ENCODE data around the gene UBE4B. TPM values are rescaled to one million over a fixed set of nuclear protein-coding genes. Genes with fewer than 3 reads are reported as not detected.

UBE4B gene
- total and polyA plus RNA-seq, 9 of the 15 experiments (the other 6 are each of a cell fraction or from before 2014, with no cell fraction given), result 11.7 to 73.7 (median 40.1) TPM

GRCh38 chr1:10104834-10105233 is 72.1 kb downstream of the UBE4B start:
- H3K9ac ChIP-seq (ENCODE audit: insufficient read depth in 1 of 2, low read depth in 2 of 2, low read length in 2 of 2), result no peak overlapping the region
- H3K4me3 ChIP-seq, result no peak overlapping the region
- no peaks in the 10 kb centered on the region for H3K4me1 ChIP-seq (replicated peaks in 1 of 2; ENCODE audit: control insufficient read depth in 2 of 2, insufficient read depth in 2 of 2, low read length in 2 of 2)
- intact Hi-C loops (cut with micrococcal nuclease), result no loop called here
- POLR2A ChIA-PET, result interaction anchor here (1.1 kb wide), 1 partner anchor 13 kb away, joined by 3 read pairs; no protein-coding TSS in a partner anchor
- H4K20me1 ChIP-seq (replicated peaks; ENCODE audit: control insufficient read depth, insufficient read depth, low read length), result no peaks in the 10 kb centered on the region
- H3K27me3 ChIP-seq (ENCODE audit: control insufficient read depth in 2 of 2, insufficient read depth in 2 of 2, low read length in 2 of 2), result no peaks in the 10 kb centered on the region
- 92% methylated on average over 1 of the region's 1 CpG for WGBS (ENCODE audit: insufficient coverage, low coverage, missing lambda C conversion rate)
- FAIRE-seq (no peak), DNase-seq (ENCODE audit: extremely low read depth in 1 of 4, low spot score in 3 of 4) (no peak), ATAC-seq (no peak)
- no peaks in the 10 kb centered on the region for H3K79me2 ChIP-seq (ENCODE audit: control insufficient read depth, insufficient read depth, low read length)
- no peak overlapping the region for H3K4me2 ChIP-seq (ENCODE audit: insufficient read depth, low read length)
- in situ Hi-C loops (cut with MboI), result no loop called here
- BruUV-seq (replicated peaks), result no TSS peak
- H2AFZ ChIP-seq (ENCODE audit: low read depth, low read length), result no peak overlapping the region
- H3K9me1 ChIP-seq (ENCODE audit: control insufficient read depth, insufficient read depth, low read length), result no peaks in the 10 kb centered on the region
- CTCF ChIA-PET (ENCODE audit: low intra/inter-chr PET ratio), result no interaction called here
- H3K9me3 ChIP-seq (replicated peaks; ENCODE audit: control insufficient read depth, insufficient read depth, low read depth, low read length), result no peaks in the 10 kb centered on the region
- H3K27ac ChIP-seq (ENCODE audit: extremely low read depth, low read depth, low read length), result no peak overlapping the region
- peaks cover 76% of the 10 kb centered on the region for H3K36me3 ChIP-seq (ENCODE audit: control insufficient read depth, insufficient read depth, low read length)
- TF ChIP-seq LEF1 (IDR thresholded peaks at IDR 0.05) (no peak), NR3C1 (CRISPR knock-in tag; IDR thresholded peaks at IDR 0.05) (no peak)

- no peak overlapping the region for H2AFZ ChIP-seq (ENCODE audit: low read depth, low read length)
- intact Hi-C loops (cut with micrococcal nuclease), result no loop called here
- no peaks in the 10 kb centered on the region for H3K9me1 ChIP-seq (ENCODE audit: control insufficient read depth, insufficient read depth, low read length)
- no peak overlapping the region for H3K9ac ChIP-seq (ENCODE audit: insufficient read depth in 1 of 2, low read depth in 2 of 2, low read length in 2 of 2)
- FAIRE-seq (no peak), ATAC-seq (no peak), DNase-seq (ENCODE audit: extremely low read depth in 1 of 4, low spot score in 3 of 4) (no peak)
- no peak overlapping the region for H3K4me2 ChIP-seq (ENCODE audit: insufficient read depth, low read length)
- CTCF ChIA-PET (ENCODE audit: low intra/inter-chr PET ratio), result no interaction called here
- in situ Hi-C loops (cut with MboI), result no loop called here
- H3K9me3 ChIP-seq (replicated peaks; ENCODE audit: control insufficient read depth, insufficient read depth, low read depth, low read length), result no peaks in the 10 kb centered on the region
- no peaks in the 10 kb centered on the region for H3K4me1 ChIP-seq (replicated peaks in 1 of 2; ENCODE audit: control insufficient read depth in 2 of 2, insufficient read depth in 2 of 2, low read length in 2 of 2)
- 88% methylated on average over 4 of the region's 4 CpGs for WGBS (ENCODE audit: insufficient coverage, low coverage, missing lambda C conversion rate)
- no peaks in the 10 kb centered on the region for H4K20me1 ChIP-seq (replicated peaks; ENCODE audit: control insufficient read depth, insufficient read depth, low read length)
- H3K79me2 ChIP-seq (ENCODE audit: control insufficient read depth, insufficient read depth, low read length), result no peaks in the 10 kb centered on the region
- H3K27me3 ChIP-seq (ENCODE audit: control insufficient read depth in 2 of 2, insufficient read depth in 2 of 2, low read length in 2 of 2), result no peaks in the 10 kb centered on the region
- peaks cover 77% of the 10 kb centered on the region for H3K36me3 ChIP-seq (ENCODE audit: control insufficient read depth, insufficient read depth, low read length)
- BruUV-seq (replicated peaks), result no TSS peak
- POLR2A ChIA-PET, result interaction anchor here (1.1 kb wide), 1 partner anchor 13 kb away, joined by 3 read pairs; no protein-coding TSS in a partner anchor
- H3K27ac ChIP-seq (ENCODE audit: extremely low read depth, low read depth, low read length), result no peak overlapping the region
- H3K4me3 ChIP-seq, result no peak overlapping the region
- no peak for TF ChIP-seq ARID3B (CRISPR knock-in tag; IDR thresholded peaks at IDR 0.05; ENCODE audit: borderline replicate concordance)
- no peak for TF ChIP-seq TAL1 (IDR thresholded peaks at IDR 0.05)
- TF ChIP-seq ZBTB34 (CRISPR knock-in tag; IDR thresholded peaks at IDR 0.05), result no peak
- no peak for TF ChIP-seq ZNF507 (tag; conservative IDR thresholded peaks at IDR 0.05)
- TF ChIP-seq MTA2 (IDR thresholded peaks at IDR 0.05; ENCODE audit: low read depth), result no peak
- TF ChIP-seq PHF8 (IDR thresholded peaks at IDR 0.05; ENCODE audit: borderline replicate concordance, low read length), result no peak
- TF ChIP-seq CREB3L1 (IDR thresholded peaks at IDR 0.05; ENCODE audit: borderline replicate concordance, low read depth), result no peak
- no peak for TF ChIP-seq IRF1 (CRISPR knock-in tag; IDR thresholded peaks at IDR 0.05; ENCODE audit: borderline replicate concordance)
Measured at GRCh38 chr1:10105484-10105883, 72.7 kb downstream of the UBE4B start.

Measured in K562 (cell line).